Kasumi-1 (cell line): ENCODE measurements around the gene SELENOS.
A peak's percentile ranks its signal among the peaks of the same experiment; 100 is the strongest.

Experiments
- DNase-seq, 2 experiments: peaks; one replicate each; lab custom pipeline; 2025; lab: John Stamatoyannopoulos, UW

Gene SELENOS

GRCh38 chr15:101250873-101251829, 26.1 kb downstream of the SELENOS start:
- DNase-seq = peak in 1 of 2 experiments; percentile 37

GRCh38 chr15:101250341-101250831, 26.9 kb downstream of the SELENOS start:
- DNase-seq = peak in 1 of 2 experiments; percentile 34

- no peak for DNase-seq
These were observed 29.0 kb downstream of the SELENOS start for GRCh38 chr15:101248274-101248673.

- DNase-seq = no peak
These were observed 30.2 kb downstream of the SELENOS start for GRCh38 chr15:101246824-101247745.

GRCh38 chr15:101246391-101246790, 30.9 kb downstream of the SELENOS start:
- DNase-seq = no peak

- no peak for DNase-seq
These were observed 32.2 kb downstream of the SELENOS start for GRCh38 chr15:101244889-101245668.

- DNase-seq = peak; percentile 18 to 45
These were observed 33.1 kb downstream of the SELENOS start for GRCh38 chr15:101244036-101244781.

- no peak for DNase-seq
These were observed 33.9 kb downstream of the SELENOS start for GRCh38 chr15:101243420-101243819.

GRCh38 chr15:101242999-101243336, 34.3 kb downstream of the SELENOS start:
- peak in 1 of 2 experiments; percentile 50 for DNase-seq

GRCh38 chr15:101242160-101242998, 34.9 kb downstream of the SELENOS start:
- DNase-seq = peak; percentile 96 to 97

- DNase-seq = no peak
These were observed 36.9 kb downstream of the SELENOS start for GRCh38 chr15:101240358-101240757.

- peak; percentile 43 to 62 for DNase-seq
These were observed 37.6 kb downstream of the SELENOS start for GRCh38 chr15:101239724-101240136.

- DNase-seq = peak in 1 of 2 experiments; percentile 53
These were observed 40.0 kb downstream of the SELENOS start for GRCh38 chr15:101237251-101237650.

- DNase-seq = no peak
These were observed 43.5 kb downstream of the SELENOS start for GRCh38 chr15:101233651-101234280.

GRCh38 chr15:101232677-101233076, 44.6 kb downstream of the SELENOS start:
- DNase-seq = no peak

- DNase-seq = no peak
These were observed 49.0 kb downstream of the SELENOS start for GRCh38 chr15:101228313-101228712.

- no peak for DNase-seq
These were observed 51.6 kb downstream of the SELENOS start for GRCh38 chr15:101225658-101226057.
